HepG2 (cell line): ENCODE results near the gene UGT1A4. TPM values are rescaled to one million over a fixed set of nuclear protein-coding genes. Genes with fewer than 3 reads are reported as not detected.

Experiments
- ATAC-seq: fragments of 200-7000 bp; cut with Tn5 transposase; 3 replicates; pipeline ENCODE4 v1.9.1; 2020; ENCODE audit warnings: mild to moderate bottlenecking, moderate library complexity
- BruUV-seq: library from RNA; stranded (reverse); fragments of 400-500 nt; replicated peaks from 2 replicates; lab custom pipeline; 2021; lab: Mats Ljungman, UMichigan
- CTCF ChIA-PET: fragments of 300-600 bp; formaldehyde crosslinking; extraction: SDS; loops from one replicate; lab custom pipeline; 2021; ENCODE audit warnings: low total read pairs, inconsistent platforms, low intra/inter-chr PET ratio; lab: Yijun Ruan, JAX
- POLR2A ChIA-PET: fragments of 350-600 bp; sonication (Branson Sonifier 250); formaldehyde crosslinking; loops from one replicate; lab custom pipeline; 2020; ENCODE audit warnings: antibody characterized with exemption, inconsistent platforms; lab: Yijun Ruan, JAX
- DNase-seq: peaks from one replicate; pipeline ENCODE4 v3.0.0-alpha.2; 2015; ENCODE audit warnings: low spot score
- FAIRE-seq: peaks from 3 replicates; lab custom pipeline; 2011; peaks lifted over from hg19 to GRCh38; lab: Jason Lieb, UNC
- H2AFZ ChIP-seq: one replicate; pipeline ENCODE4 v1.6.1; 2011; ENCODE audit warnings: low read length, inconsistent platforms
- H3K27ac ChIP-seq: fragments of 300-600 bp; 3 replicates; pipeline ENCODE4 v1.8.0; 2011; ENCODE audit warnings: mixed run types, mild to moderate bottlenecking, mixed read lengths, low read length, inconsistent platforms; ENCODE audit not compliant: insufficient read depth; ENCODE audit errors: extremely low read length
- H3K27me3 ChIP-seq, 2 experiments: fragments of 200-600 bp in 1 of 2; 2 replicates in 1 of 2; 3 replicates in 1 of 2; pipeline versions ENCODE4 v1.6.0 to v1.8.0; 2011; ENCODE audit warnings: low read length in 2 of 2, mild to moderate bottlenecking in 2 of 2, moderate library complexity in 2 of 2, inconsistent platforms in 1 of 2; ENCODE audit not compliant: insufficient read depth in 2 of 2, control insufficient read depth in 1 of 2
- H3K36me3 ChIP-seq, 2 experiments: fragments of 200-600 bp in 1 of 2; replicated peaks in 1 of 2; 2 replicates in 1 of 2; 3 replicates in 1 of 2; pipeline versions ENCODE4 v1.5.1 to v1.8.0; 2011; ENCODE audit warnings: low read length in 2 of 2, inconsistent platforms in 1 of 2; ENCODE audit not compliant: insufficient read depth in 2 of 2, control insufficient read depth in 1 of 2
- H3K4me1 ChIP-seq: 2 replicates; pipeline ENCODE4 v1.5.1; 2012; ENCODE audit warnings: low read length, inconsistent platforms; ENCODE audit not compliant: insufficient read depth
- H3K4me2 ChIP-seq: 2 replicates; pipeline ENCODE4 v1.6.0; 2011; ENCODE audit warnings: low read depth, low read length, inconsistent platforms
- H3K4me3 ChIP-seq, 3 experiments: fragments of 200-600 bp in 1 of 3; sonication (generic), shearing (Covaris generic) in 1 of 3; replicated peaks in 1 of 3; 2 replicates each; pipeline ENCODE4 v1.5.1; 2011 to 2016; ENCODE audit warnings: low read length in 3 of 3, inconsistent platforms in 2 of 3, low read depth in 2 of 3, mild to moderate bottlenecking in 2 of 3, control low read depth in 1 of 3, mixed read lengths in 1 of 3; ENCODE audit not compliant: insufficient read depth in 1 of 3
- H3K79me2 ChIP-seq: one replicate; pipeline ENCODE4 v1.6.1; 2011; ENCODE audit warnings: low read length, inconsistent platforms; ENCODE audit not compliant: insufficient read depth
- H3K9ac ChIP-seq: 2 replicates; pipeline ENCODE4 v1.6.0; 2011; ENCODE audit warnings: mild to moderate bottlenecking, low read depth, low read length, inconsistent platforms; ENCODE audit not compliant: insufficient read depth
- H3K9me3 ChIP-seq: 2 replicates; pipeline ENCODE4 v1.5.1; 2012; ENCODE audit warnings: mild to moderate bottlenecking, low read length
- H4K20me1 ChIP-seq: 2 replicates; pipeline ENCODE4 v1.6.0; 2011; ENCODE audit warnings: inconsistent platforms, mild to moderate bottlenecking, low read length, moderate library complexity; ENCODE audit not compliant: insufficient read depth
- FOXJ3 ChIP-seq: sonication (generic); formaldehyde crosslinking; IDR thresholded peaks from 2 replicates; pipeline ENCODE4 v1.4.0; 2020; ENCODE audit warnings: missing genetic modification reagents, mild to moderate bottlenecking, borderline replicate concordance
- WGBS: methylation state at CpG from one replicate; pipeline ENCODE4 v1.1.6; 2017; ENCODE audit warnings: low lambda C conversion rate; 5-methylcytosine and 5-hydroxymethylcytosine counted together
- in situ Hi-C: cut with HindIII; loops from 2 replicates; pipeline ENCODE4 v1.10.0; 2017; ENCODE audit warnings: low pct_unique_long_range_greater_than_20kb; ENCODE audit not compliant: extremely low pct_ligation_motif_present
- intact Hi-C: fragments of 100-400 bp; cut with micrococcal nuclease; formaldehyde crosslinking; loops from one replicate; pipeline ENCODE4 v1.10.0; 2022; ENCODE audit not compliant: unreplicated experiment
- polyA plus RNA-seq, 8 experiments: library from polyadenylated mRNA; depleted of rRNA in 3 of 8; stranded (reverse) in 7 of 8; unstranded in 1 of 8; fragments of >200 nt; fragmentation: Illumina TruSeq in 4 of 8; extraction: Trizol in 4 of 8; gene quantifications; 2 replicates each; pipeline versions ENCODE4 v1.2.1 to v1.2.3, GENCODE V29; 2011 to 2016; ENCODE audit warnings: low read depth in 4 of 8, missing spikeins in 1 of 8, mixed read lengths in 1 of 8; ENCODE audit not compliant: insufficient read depth in 1 of 8
- total RNA-seq, 5 experiments: library from RNA; depleted of rRNA; stranded (reverse); fragments of >200 nt; fragmentation: Illumina TruSeq; extraction: Trizol; gene quantifications; 2 replicates each; pipeline ENCODE4 v1.2.3, GENCODE V29; 2016; ENCODE audit warnings: low read depth in 1 of 5
- TF ChIP-seq, protein P1 (sequence below): sonication (generic); formaldehyde crosslinking; IDR thresholded peaks from 2 replicates; pipeline ENCODE4 v1.5.0; 2020; ENCODE audit warnings: mild to moderate bottlenecking, missing genetic modification reagents
- TF ChIP-seq, protein P2 (sequence below): IDR thresholded peaks from 2 replicates; pipeline ENCODE4 v1.6.1; 2016

The UGT1A4 gene
- total and polyA plus RNA-seq, 2 of the 13 experiments (the other 11 are each of a cell fraction or from before 2014, with no cell fraction given) = not detected

DNA sequence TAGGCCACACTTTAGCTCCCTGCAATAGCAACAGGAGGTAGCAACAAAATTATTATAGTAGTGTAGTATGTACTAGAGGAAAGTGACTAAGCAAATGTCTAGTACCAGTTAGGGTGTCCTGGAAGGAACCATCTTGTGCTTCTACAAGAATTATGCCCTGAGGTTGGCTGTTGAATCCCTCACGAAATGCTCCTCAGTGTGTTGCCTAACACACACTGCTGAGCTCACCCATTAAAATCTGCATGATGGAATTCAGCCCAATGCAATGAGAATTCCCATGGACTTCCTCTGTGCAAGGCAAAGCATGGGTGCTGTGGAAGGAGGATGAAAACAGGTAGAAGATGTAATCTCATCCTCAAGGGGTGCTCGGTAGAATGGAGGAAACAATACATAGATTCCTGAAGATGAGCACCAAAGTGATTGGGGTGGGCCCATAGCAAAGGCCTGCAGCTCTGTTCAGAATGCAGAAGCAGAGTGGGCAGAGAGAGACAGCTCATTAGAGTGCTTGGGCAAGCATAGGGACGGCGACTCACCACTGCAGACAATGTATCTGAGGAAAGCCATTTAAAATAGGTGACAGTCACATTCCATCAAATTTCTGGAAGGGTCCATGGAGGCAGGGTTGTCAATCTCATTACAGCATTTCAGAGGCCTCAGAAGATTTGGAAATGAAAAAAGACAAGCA, 38.0 kb upstream of the UGT1A4 start:
- ATAC-seq (no peak), DNase-seq (no peak), FAIRE-seq (no peak)
- no peak overlapping the region for H3K4me2 ChIP-seq
- no peaks in the 10 kb centered on the region for H3K79me2 ChIP-seq
- H4K20me1 ChIP-seq = no peaks in the 10 kb centered on the region
- no peak overlapping the region for H3K9ac ChIP-seq
- WGBS = 56% methylated on average over 4 of the region's 4 CpGs
- H3K27ac ChIP-seq = no peak overlapping the region
- TF ChIP-seq, protein P1, sequence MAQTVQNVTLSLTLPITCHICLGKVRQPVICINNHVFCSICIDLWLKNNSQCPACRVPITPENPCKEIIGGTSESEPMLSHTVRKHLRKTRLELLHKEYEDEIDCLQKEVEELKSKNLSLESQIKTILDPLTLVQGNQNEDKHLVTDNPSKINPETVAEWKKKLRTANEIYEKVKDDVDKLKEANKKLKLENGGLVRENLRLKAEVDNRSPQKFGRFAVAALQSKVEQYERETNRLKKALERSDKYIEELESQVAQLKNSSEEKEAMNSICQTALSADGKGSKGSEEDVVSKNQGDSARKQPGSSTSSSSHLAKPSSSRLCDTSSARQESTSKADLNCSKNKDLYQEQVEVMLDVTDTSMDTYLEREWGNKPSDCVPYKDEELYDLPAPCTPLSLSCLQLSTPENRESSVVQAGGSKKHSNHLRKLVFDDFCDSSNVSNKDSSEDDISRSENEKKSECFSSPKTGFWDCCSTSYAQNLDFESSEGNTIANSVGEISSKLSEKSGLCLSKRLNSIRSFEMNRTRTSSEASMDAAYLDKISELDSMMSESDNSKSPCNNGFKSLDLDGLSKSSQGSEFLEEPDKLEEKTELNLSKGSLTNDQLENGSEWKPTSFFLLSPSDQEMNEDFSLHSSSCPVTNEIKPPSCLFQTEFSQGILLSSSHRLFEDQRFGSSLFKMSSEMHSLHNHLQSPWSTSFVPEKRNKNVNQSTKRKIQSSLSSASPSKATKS (CRISPR knock-in tag) = no peak
- no peak for TF ChIP-seq FOXJ3 (CRISPR knock-in tag)
- TF ChIP-seq, protein P2, sequence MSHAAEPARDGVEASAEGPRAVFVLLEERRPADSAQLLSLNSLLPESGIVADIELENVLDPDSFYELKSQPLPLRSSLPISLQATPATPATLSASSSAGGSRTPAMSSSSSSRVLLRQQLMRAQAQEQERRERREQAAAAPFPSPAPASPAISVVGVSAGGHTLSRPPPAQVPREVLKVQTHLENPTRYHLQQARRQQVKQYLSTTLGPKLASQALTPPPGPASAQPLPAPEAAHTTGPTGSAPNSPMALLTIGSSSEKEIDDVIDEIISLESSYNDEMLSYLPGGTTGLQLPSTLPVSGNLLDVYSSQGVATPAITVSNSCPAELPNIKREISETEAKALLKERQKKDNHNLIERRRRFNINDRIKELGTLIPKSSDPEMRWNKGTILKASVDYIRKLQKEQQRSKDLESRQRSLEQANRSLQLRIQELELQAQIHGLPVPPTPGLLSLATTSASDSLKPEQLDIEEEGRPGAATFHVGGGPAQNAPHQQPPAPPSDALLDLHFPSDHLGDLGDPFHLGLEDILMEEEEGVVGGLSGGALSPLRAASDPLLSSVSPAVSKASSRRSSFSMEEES (CRISPR knock-in tag) = no peak
- intact Hi-C loops = no loop called here
- H3K36me3 ChIP-seq = no peaks in the 10 kb centered on the region
- no TSS peak for BruUV-seq
- ChIA-PET CTCF (no interaction called here), POLR2A (no interaction called here)
- H3K9me3 ChIP-seq = no peaks in the 10 kb centered on the region
- H3K4me3 ChIP-seq = no peak overlapping the region
- in situ Hi-C loops = no loop called here
- H2AFZ ChIP-seq = no peak overlapping the region
- H3K4me1 ChIP-seq = no peaks in the 10 kb centered on the region
- no peaks in the 10 kb centered on the region for H3K27me3 ChIP-seq
